HepG2 (cell line): ENCODE results near the gene SNAPC3. TPM values are rescaled to one million over a fixed set of nuclear protein-coding genes. Genes with fewer than 3 reads are reported as not detected.

Source experiments
- ATAC-seq: fragments of 200-7000 bp; cut with Tn5 transposase; 3 replicates; pipeline ENCODE4 v1.9.1; 2020; ENCODE audit warnings: mild to moderate bottlenecking, moderate library complexity
- BruUV-seq: library from RNA; stranded (reverse); fragments of 400-500 nt; replicated peaks from 2 replicates; lab custom pipeline; 2021; lab: Mats Ljungman, UMichigan
- CTCF ChIA-PET: fragments of 300-600 bp; formaldehyde crosslinking; extraction: SDS; loops from one replicate; lab custom pipeline; 2021; ENCODE audit warnings: low total read pairs, inconsistent platforms, low intra/inter-chr PET ratio; lab: Yijun Ruan, JAX
- POLR2A ChIA-PET: fragments of 350-600 bp; sonication (Branson Sonifier 250); formaldehyde crosslinking; loops from one replicate; lab custom pipeline; 2020; ENCODE audit warnings: antibody characterized with exemption, inconsistent platforms; lab: Yijun Ruan, JAX
- DNase-seq: peaks from one replicate; pipeline ENCODE4 v3.0.0-alpha.2; 2015; ENCODE audit warnings: low spot score
- FAIRE-seq: peaks from 3 replicates; lab custom pipeline; 2011; peaks lifted over from hg19 to GRCh38; lab: Jason Lieb, UNC
- H2AFZ ChIP-seq: one replicate; pipeline ENCODE4 v1.6.1; 2011; ENCODE audit warnings: low read length, inconsistent platforms
- H3K27ac ChIP-seq: fragments of 300-600 bp; 3 replicates; pipeline ENCODE4 v1.8.0; 2011; ENCODE audit warnings: mixed run types, mild to moderate bottlenecking, mixed read lengths, low read length, inconsistent platforms; ENCODE audit not compliant: insufficient read depth; ENCODE audit errors: extremely low read length
- H3K27me3 ChIP-seq, 2 experiments: fragments of 200-600 bp in 1 of 2; 2 replicates in 1 of 2; 3 replicates in 1 of 2; pipeline versions ENCODE4 v1.6.0 to v1.8.0; 2011; ENCODE audit warnings: low read length in 2 of 2, mild to moderate bottlenecking in 2 of 2, moderate library complexity in 2 of 2, inconsistent platforms in 1 of 2; ENCODE audit not compliant: insufficient read depth in 2 of 2, control insufficient read depth in 1 of 2
- H3K36me3 ChIP-seq, 2 experiments: fragments of 200-600 bp in 1 of 2; replicated peaks in 1 of 2; 2 replicates in 1 of 2; 3 replicates in 1 of 2; pipeline versions ENCODE4 v1.5.1 to v1.8.0; 2011; ENCODE audit warnings: low read length in 2 of 2, inconsistent platforms in 1 of 2; ENCODE audit not compliant: insufficient read depth in 2 of 2, control insufficient read depth in 1 of 2
- H3K4me1 ChIP-seq: 2 replicates; pipeline ENCODE4 v1.5.1; 2012; ENCODE audit warnings: low read length, inconsistent platforms; ENCODE audit not compliant: insufficient read depth
- H3K4me2 ChIP-seq: 2 replicates; pipeline ENCODE4 v1.6.0; 2011; ENCODE audit warnings: low read depth, low read length, inconsistent platforms
- H3K4me3 ChIP-seq, 3 experiments: fragments of 200-600 bp in 1 of 3; sonication (generic), shearing (Covaris generic) in 1 of 3; replicated peaks in 1 of 3; 2 replicates each; pipeline ENCODE4 v1.5.1; 2011 to 2016; ENCODE audit warnings: low read length in 3 of 3, inconsistent platforms in 2 of 3, low read depth in 2 of 3, mild to moderate bottlenecking in 2 of 3, control low read depth in 1 of 3, mixed read lengths in 1 of 3; ENCODE audit not compliant: insufficient read depth in 1 of 3
- H3K79me2 ChIP-seq: one replicate; pipeline ENCODE4 v1.6.1; 2011; ENCODE audit warnings: low read length, inconsistent platforms; ENCODE audit not compliant: insufficient read depth
- H3K9ac ChIP-seq: 2 replicates; pipeline ENCODE4 v1.6.0; 2011; ENCODE audit warnings: mild to moderate bottlenecking, low read depth, low read length, inconsistent platforms; ENCODE audit not compliant: insufficient read depth
- H3K9me3 ChIP-seq: 2 replicates; pipeline ENCODE4 v1.5.1; 2012; ENCODE audit warnings: mild to moderate bottlenecking, low read length
- H4K20me1 ChIP-seq: 2 replicates; pipeline ENCODE4 v1.6.0; 2011; ENCODE audit warnings: inconsistent platforms, mild to moderate bottlenecking, low read length, moderate library complexity; ENCODE audit not compliant: insufficient read depth
- AFF4 ChIP-seq: sonication (generic); formaldehyde crosslinking; IDR thresholded peaks from 2 replicates; pipeline ENCODE4 v1.4.0; 2020; ENCODE audit warnings: missing genetic modification reagents
- ZBTB2 ChIP-seq: sonication (generic); formaldehyde crosslinking; IDR thresholded peaks from 2 replicates; pipeline ENCODE4 v1.8.0; 2022; ENCODE audit warnings: low read depth, missing genetic modification reagents
- ZNF674 ChIP-seq: sonication (generic); formaldehyde crosslinking; IDR thresholded peaks from 2 replicates; pipeline ENCODE4 v1.5.0; 2020; ENCODE audit warnings: low read depth, mild to moderate bottlenecking, missing genetic modification reagents
- WGBS: methylation state at CpG from one replicate; pipeline ENCODE4 v1.1.6; 2017; ENCODE audit warnings: low lambda C conversion rate; 5-methylcytosine and 5-hydroxymethylcytosine counted together
- in situ Hi-C: cut with HindIII; loops from 2 replicates; pipeline ENCODE4 v1.10.0; 2017; ENCODE audit warnings: low pct_unique_long_range_greater_than_20kb; ENCODE audit not compliant: extremely low pct_ligation_motif_present
- intact Hi-C: fragments of 100-400 bp; cut with micrococcal nuclease; formaldehyde crosslinking; loops from one replicate; pipeline ENCODE4 v1.10.0; 2022; ENCODE audit not compliant: unreplicated experiment
- polyA plus RNA-seq, 8 experiments: library from polyadenylated mRNA; depleted of rRNA in 3 of 8; stranded (reverse) in 7 of 8; unstranded in 1 of 8; fragments of >200 nt; fragmentation: Illumina TruSeq in 4 of 8; extraction: Trizol in 4 of 8; gene quantifications; 2 replicates each; pipeline versions ENCODE4 v1.2.1 to v1.2.3, GENCODE V29; 2011 to 2016; ENCODE audit warnings: low read depth in 4 of 8, missing spikeins in 1 of 8, mixed read lengths in 1 of 8; ENCODE audit not compliant: insufficient read depth in 1 of 8
- total RNA-seq, 5 experiments: library from RNA; depleted of rRNA; stranded (reverse); fragments of >200 nt; fragmentation: Illumina TruSeq; extraction: Trizol; gene quantifications; 2 replicates each; pipeline ENCODE4 v1.2.3, GENCODE V29; 2016; ENCODE audit warnings: low read depth in 1 of 5

The SNAPC3 gene
- total and polyA plus RNA-seq, 2 of the 13 experiments (the other 11 are each of a cell fraction or from before 2014, with no cell fraction given) = 25.6 to 26.0 TPM

GRCh38 chr9:15426019-15426418 is 3.3 kb downstream of the SNAPC3 start:
- peaks cover 56% of the 10 kb centered on the region for H3K79me2 ChIP-seq
- intact Hi-C loops = no loop called here
- in situ Hi-C loops = no loop called here

More at GRCh38 chr9:15426019-15426418, 3.3 kb downstream of the SNAPC3 start:
- peaks cover 62% of the 10 kb centered on the region for H3K4me1 ChIP-seq
- DNase-seq (no peak), FAIRE-seq (no peak), ATAC-seq (no peak)
- no TSS peak for BruUV-seq
- TF ChIP-seq ZNF674 (CRISPR knock-in tag) (no peak), ZBTB2 (CRISPR knock-in tag) (no peak), AFF4 (CRISPR knock-in tag) (no peak)
- H2AFZ ChIP-seq = no peak overlapping the region
- no peaks in the 10 kb centered on the region; a peak in 1 of 5 replicates for H3K27me3 ChIP-seq
- no peaks in the 10 kb centered on the region for H3K9me3 ChIP-seq
- peak overlapping the region; percentile 44 for H3K4me2 ChIP-seq
- H3K4me3 ChIP-seq = no peak overlapping the region
- WGBS = 92% methylated on average over 8 of the region's 8 CpGs
- peak overlapping the region; percentile 5 for H3K27ac ChIP-seq
- H3K36me3 ChIP-seq = peaks cover 1 to 28% of the 10 kb centered on the region in 2 experiments; a peak in 4 of 5 replicates
- POLR2A ChIA-PET = no interaction called here
- H4K20me1 ChIP-seq = no peaks in the 10 kb centered on the region; the same call in 1 of the 2 replicates
- CTCF ChIA-PET = no interaction called here
- H3K9ac ChIP-seq = no peak overlapping the region
